ENCODE results near the gene KPNA1. TPM values are rescaled to one million over a fixed set of nuclear protein-coding genes. Genes with fewer than 3 reads are reported as not detected.
A peak's percentile ranks its signal among the peaks of the same experiment; 100 is the strongest.

KPNA1 gene
- 101 and 104 TPM in 2 replicates for total RNA-seq (2022)
- percentile 94 among the genes with signal in this experiment for Bru-seq, nascent RNA
- percentile 90 among the genes with signal in this experiment for BruChase-seq, experiment 1, labeled RNA remaining after a 6-hour chase
- percentile 89 among the genes with signal in this experiment for BruChase-seq, experiment 2, labeled RNA remaining after a 2-hour chase
- long read RNA-seq, full-length matches to known transcripts = 231 of 299 reads
- long read RNA-seq, partial matches to known transcripts = 11 of 299 reads
- long read RNA-seq, other reads (novel, unspliced or antisense) = 57 of 299 reads

GRCh38 chr3:122514123-122515019 is at the start of gene KPNA1:
KPNA1 (minus strand) TSS chr3:122514939; CDS start chr3:122496565, 18,374 bp downstream.
- ChIA-PET CTCF (interaction anchor here (0.5 to 1.9 kb wide), 7 partner anchors 16 to 56 kb away, joined by 3 to 8 read pairs (median 4); no protein-coding TSS in a partner anchor), POLR2A (interaction anchor here (0.5 to 10.6 kb wide), 29 partner anchors 9 to 1091 kb away, joined by 3 to 144 read pairs (median 4); partner anchors contain the start of genes DTX3L, FAM162A, HSPBAP1 and MIX23)
- peaks cover 6% of the 10 kb centered on the region for H3K36me3 Mint-ChIP-seq (ENCODE audit: insufficient read depth, unreplicated experiment)
- BruUV-seq (replicated peaks) = no TSS peak
- no peaks in the 10 kb centered on the region for H3K27me3 Mint-ChIP-seq (ENCODE audit: insufficient read depth, unreplicated experiment)
- peak within 1 kb of the TSS; percentile 84 for H3K27ac Mint-ChIP-seq (ENCODE audit: low read depth, unreplicated experiment)
- H3K9me3 Mint-ChIP-seq (ENCODE audit: unreplicated experiment) = no peaks in the 10 kb centered on the region
- TF ChIP-seq CTCF (IDR thresholded peaks at IDR 0.05; ENCODE audit: unreplicated experiment) = no peak
- intact Hi-C loops (cut with micrococcal nuclease) = loop anchor here (2.0 to 5.0 kb wide), 3 partner anchors 50 to 97 kb away; partner anchors contain the start of genes DTX3L, PARP9 and WDR5B
- peak; percentile 88 for DNase-seq (ENCODE audit: unreplicated experiment)
- H3K4me3 Mint-ChIP-seq (ENCODE audit: unreplicated experiment) = peak within 1 kb of the TSS; percentile 81
- H3K4me1 Mint-ChIP-seq (ENCODE audit: insufficient read depth, unreplicated experiment) = peaks cover 34% of the 10 kb centered on the region

- ChIA-PET CTCF (interaction anchor here (0.5 to 5.2 kb wide), 8 partner anchors 17 to 943 kb away, joined by 3 to 36 read pairs (median 4); partner anchors contain the start of genes FAM162A and PARP14), POLR2A (interaction anchor here (0.6 to 1.9 kb wide), 20 partner anchors 10 to 406 kb away, joined by 3 to 20 read pairs (median 4); partner anchors contain the start of genes HSPBAP1, KPNA1, PARP14 and WDR5B)
- Mint-ChIP-seq H3K27me3 (ENCODE audit: insufficient read depth, unreplicated experiment) (no peaks in the 10 kb centered on the region), H3K36me3 (ENCODE audit: insufficient read depth, unreplicated experiment) (peaks cover 36% of the 10 kb centered on the region), H3K4me3 (ENCODE audit: unreplicated experiment) (peak within 1 kb of the TSS; percentile 92), H3K9me3 (ENCODE audit: unreplicated experiment) (no peaks in the 10 kb centered on the region), H3K27ac (ENCODE audit: low read depth, unreplicated experiment) (peak within 1 kb of the TSS; percentile 94), H3K4me1 (ENCODE audit: insufficient read depth, unreplicated experiment) (peaks cover 11% of the 10 kb centered on the region)
- BruUV-seq (replicated peaks) = no TSS peak
- DNase-seq (ENCODE audit: unreplicated experiment) = peak; percentile 83
- intact Hi-C loops (cut with micrococcal nuclease) = loop anchor here (2.0 to 10.0 kb wide), 6 partner anchors 50 to 690 kb away; partner anchors contain the start of genes HSPBAP1, KPNA1 and SEMA5B
- no peak for TF ChIP-seq CTCF (IDR thresholded peaks at IDR 0.05; ENCODE audit: unreplicated experiment)
Measured at GRCh38 chr3:122564155-122564912, 49.6 kb upstream of the KPNA1 start, which contains the start of the genes DTX3L and PARP9. DTX3L (plus strand) TSS chr3:122564338; CDS start chr3:122564427, 89 bp downstream. PARP9 (minus strand) TSS chr3:122564300; CDS start chr3:122559620, 4,680 bp downstream.

GRCh38 chr3:122563717-122564025 is 48.9 kb upstream of the KPNA1 start:
- Mint-ChIP-seq H3K9me3 (ENCODE audit: unreplicated experiment) (no peaks in the 10 kb centered on the region), H3K4me1 (ENCODE audit: insufficient read depth, unreplicated experiment) (peaks cover 11% of the 10 kb centered on the region), H3K4me3 (ENCODE audit: unreplicated experiment) (peak overlapping the region; percentile 92), H3K27me3 (ENCODE audit: insufficient read depth, unreplicated experiment) (no peaks in the 10 kb centered on the region), H3K27ac (ENCODE audit: low read depth, unreplicated experiment) (peak overlapping the region; percentile 94), H3K36me3 (ENCODE audit: insufficient read depth, unreplicated experiment) (peaks cover 30% of the 10 kb centered on the region)
- ChIA-PET POLR2A (interaction anchor here (0.6 to 5.5 kb wide), 15 partner anchors 11 to 406 kb away, joined by 3 to 30 read pairs (median 4); partner anchors contain the start of genes HSPBAP1, KPNA1, PARP14 and WDR5B), CTCF (interaction anchor here (0.6 to 5.2 kb wide), 5 partner anchors 98 to 291 kb away, joined by 3 to 36 read pairs (median 4); partner anchors contain the start of gene PARP14)
- TSS peak; percentile 66 for BruUV-seq (replicated peaks)
- no peak for TF ChIP-seq CTCF (IDR thresholded peaks at IDR 0.05; ENCODE audit: unreplicated experiment)
- intact Hi-C loops (cut with micrococcal nuclease) = loop anchor here (2.0 to 10.0 kb wide), 6 partner anchors 49 to 691 kb away; partner anchors contain the start of genes HSPBAP1, KPNA1 and SEMA5B
- peak; percentile 9 for DNase-seq (ENCODE audit: unreplicated experiment)

Measured in MCF 10A (cell line).